ENCODE results near the gene SPATA18.
"Not testable (repeated sequence)": the region's sequence is repeated elsewhere in the genome, so short reads cannot be mapped to it uniquely, and the experiment has no call there.

Gene SPATA18

DNA sequence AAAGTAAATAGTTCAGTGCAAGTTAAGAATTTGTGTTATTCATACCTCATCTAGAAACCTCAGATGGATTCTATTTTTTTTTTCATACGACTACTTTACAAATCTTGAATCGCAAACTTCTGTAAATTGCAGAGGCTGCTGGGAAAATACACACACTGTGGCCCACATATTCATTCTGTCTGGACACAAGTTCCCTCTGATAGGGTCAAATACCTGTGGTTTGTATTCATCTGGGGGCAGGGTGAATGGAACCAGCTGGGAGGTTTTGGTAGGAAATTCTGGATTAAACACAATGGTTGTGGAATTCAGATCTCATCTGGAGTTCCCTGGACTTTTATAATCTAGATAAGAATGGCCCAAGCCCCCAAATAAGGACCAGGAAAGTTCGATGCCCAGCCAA, 56.2 kb downstream of the SPATA18 start:
- no peak for DNase-seq (ENCODE audit: low spot score)

DNA sequence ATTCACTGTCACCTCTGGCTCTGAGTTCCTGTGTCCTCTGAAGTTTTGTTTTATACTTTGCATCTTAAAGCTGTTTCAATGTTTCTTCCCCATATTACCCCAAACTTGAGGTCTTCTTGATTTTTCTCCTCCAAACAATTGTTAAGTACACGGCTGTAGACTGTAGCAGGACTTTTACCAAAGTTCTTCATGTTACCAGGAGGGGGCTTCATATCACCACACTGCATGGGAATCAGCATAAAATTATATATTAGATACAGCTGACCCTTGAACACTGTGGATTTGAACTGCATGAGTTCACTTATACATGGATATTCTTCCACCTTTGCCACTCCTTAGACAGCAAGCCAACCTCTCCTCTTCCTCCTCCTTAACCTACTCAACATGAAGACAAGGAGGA, 56.6 kb downstream of the SPATA18 start:
- no peak for DNase-seq (ENCODE audit: low spot score)

- DNase-seq (ENCODE audit: low spot score) = no peak
These were observed 59.1 kb downstream of the SPATA18 start for GRCh38 chr4:52110171-52110570.

DNA sequence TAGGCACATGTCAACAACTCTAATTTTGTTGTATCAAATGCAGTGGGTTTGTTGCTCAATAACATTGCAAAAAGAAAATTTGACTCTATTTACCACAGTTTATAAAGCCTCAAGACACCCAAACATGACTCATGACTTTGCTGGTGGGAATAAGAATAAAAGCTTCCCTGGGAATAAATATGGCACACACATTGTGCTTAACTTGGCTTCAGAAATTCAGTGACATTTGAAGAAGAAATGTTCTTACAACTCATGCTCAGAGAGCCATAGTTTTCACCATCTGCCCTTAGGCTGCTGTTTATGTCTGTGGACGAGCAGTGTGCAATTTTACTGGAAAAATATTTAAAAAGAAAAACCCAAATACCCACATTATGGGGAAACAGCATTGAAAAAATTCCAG, 60.9 kb downstream of the SPATA18 start:
- no peak for DNase-seq (ENCODE audit: low spot score)

DNA sequence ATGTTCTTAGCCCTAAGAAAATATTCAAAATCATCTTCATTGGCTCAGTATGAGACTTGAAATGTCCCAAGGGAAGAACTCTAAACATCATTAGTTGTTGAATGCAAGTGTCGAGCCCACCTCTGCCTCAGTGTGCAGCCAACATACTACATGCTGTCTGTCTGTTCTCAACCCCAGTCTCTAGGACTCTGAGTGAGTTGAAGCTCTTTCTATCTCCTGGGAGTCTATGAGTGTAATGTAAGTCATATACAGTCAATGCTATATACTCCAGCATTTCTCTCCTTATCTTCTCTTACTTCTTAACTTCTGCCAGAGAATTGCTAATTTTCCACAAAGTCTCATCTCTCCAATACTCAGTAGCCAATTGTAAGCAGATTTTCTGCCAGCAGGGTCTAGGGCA, 61.3 kb downstream of the SPATA18 start:
- no peak for DNase-seq (ENCODE audit: low spot score)

GRCh38 chr4:52116641-52117040, 65.5 kb downstream of the SPATA18 start:
- no peak for DNase-seq (ENCODE audit: low spot score)

DNA sequence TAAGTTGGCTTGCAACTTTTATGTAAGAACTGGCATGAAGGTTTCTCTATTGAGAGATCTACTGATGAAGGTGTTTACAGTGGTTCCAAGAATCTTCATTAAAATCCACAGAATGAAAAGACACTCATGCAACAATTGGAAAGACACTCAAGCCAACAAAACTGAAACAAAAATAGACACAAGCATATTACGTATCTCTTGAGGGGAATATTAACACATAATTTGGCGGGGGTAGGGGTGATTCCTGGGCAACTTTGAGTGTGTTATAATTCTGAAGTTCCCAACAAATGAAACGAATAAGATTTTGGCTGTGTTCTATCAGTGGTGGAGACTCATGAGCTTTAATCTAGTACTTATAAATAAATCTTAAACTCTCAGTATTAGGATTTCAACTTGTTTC, 75.1 kb downstream of the SPATA18 start:
- no peak for DNase-seq (ENCODE audit: low spot score)

- DNase-seq (ENCODE audit: low spot score) = no peak
These were observed 75.9 kb downstream of the SPATA18 start for GRCh38 chr4:52126966-52127365.

DNA sequence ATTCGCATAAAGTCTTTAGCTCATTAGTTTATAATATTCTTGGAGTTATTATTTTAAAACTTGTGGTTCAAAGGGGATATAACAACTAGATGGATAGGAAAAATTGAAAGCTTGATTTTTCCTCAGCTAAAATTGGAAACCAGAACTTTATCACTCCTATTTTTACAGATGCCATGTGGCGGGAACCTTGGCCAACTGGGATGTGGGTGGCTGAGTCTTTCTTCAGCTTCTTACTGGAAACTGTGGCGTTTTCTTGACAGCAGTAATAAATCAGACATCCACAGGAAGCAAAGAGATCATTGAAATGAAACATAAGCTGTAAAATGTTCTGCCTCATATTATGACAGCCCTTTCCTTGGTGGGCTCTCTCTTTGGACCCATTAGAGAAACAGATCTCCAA, 84.1 kb downstream of the SPATA18 start:
- peak; percentile 4 for DNase-seq (ENCODE audit: low spot score)

DNA sequence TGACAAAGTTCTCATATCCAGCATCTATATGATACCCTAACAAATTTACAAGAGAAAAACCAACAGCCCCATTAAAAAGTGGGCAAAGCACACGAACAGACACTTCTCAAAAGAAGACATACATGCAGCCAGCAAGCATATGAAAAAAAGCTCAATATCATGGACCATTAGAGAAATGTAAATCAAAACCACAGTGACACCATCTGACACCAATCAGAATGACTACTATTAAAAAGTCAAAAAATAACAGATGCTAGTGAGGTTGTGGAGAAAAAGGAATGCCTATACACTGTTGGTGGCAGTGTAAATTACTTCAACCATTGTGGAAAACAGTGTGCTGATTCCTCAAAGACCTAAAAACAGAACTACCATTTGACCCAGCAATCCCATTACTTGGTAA, 86.0 kb downstream of the SPATA18 start:
- not testable (repeated sequence) for DNase-seq (ENCODE audit: low spot score)

DNA sequence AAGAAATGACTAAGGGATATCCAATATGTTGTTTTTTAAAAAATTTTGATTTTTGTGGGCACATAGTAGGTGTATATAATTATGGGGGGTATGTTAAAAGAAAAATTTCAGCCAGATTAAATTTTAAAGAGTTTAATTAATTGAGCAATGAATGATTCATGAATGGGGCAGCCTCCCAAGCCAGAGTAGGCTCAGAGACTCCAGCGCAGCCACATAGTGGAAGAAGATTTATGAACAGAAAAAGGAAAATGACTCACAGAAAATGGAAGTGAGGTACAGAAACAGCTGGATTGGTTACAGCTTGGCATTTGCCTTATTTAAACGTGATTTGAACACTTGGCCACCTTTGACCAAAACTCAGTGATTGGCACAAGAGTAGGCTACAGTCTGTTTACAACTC, 91.7 kb downstream of the SPATA18 start:
- DNase-seq (ENCODE audit: low spot score) = no peak

DNA sequence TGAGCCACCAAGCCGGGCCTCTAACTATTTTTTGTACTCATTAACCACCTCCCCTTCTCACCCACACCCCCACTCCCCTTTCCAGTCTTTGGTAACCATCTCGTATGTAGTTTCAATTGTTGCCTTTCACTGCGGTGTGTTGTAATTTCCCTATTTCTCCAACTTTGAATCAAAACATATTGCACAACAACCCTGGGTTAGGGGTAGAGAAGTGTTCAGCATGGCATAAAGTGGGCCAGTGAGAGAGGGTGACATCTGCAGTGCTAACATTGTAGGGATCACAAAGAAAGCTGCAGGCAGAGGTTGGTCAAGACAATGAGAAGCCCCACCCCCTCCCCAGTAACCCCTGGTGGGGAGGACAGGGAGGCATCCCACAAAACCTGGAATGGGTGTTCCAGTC, 92.7 kb downstream of the SPATA18 start:
- no peak for DNase-seq (ENCODE audit: low spot score)

- no peak for DNase-seq (ENCODE audit: low spot score)
These were observed 93.3 kb downstream of the SPATA18 start for GRCh38 chr4:52144372-52144771.
